GM18909 (cell line): Measurements from ENCODE around the gene ACAP3.
A peak's percentile ranks its signal among the peaks of the same experiment; 100 is the strongest.
"Not testable (repeated sequence)": the region's sequence is repeated elsewhere in the genome, so short reads cannot be mapped to it uniquely, and the experiment has no call there.

ENCODE experiments used
- ATAC-seq: cut with Tn5 transposase; IDR thresholded peaks from one replicate; pipeline ENCODE4 v1.9.1; 2021; ENCODE audit warnings: mild to moderate bottlenecking; ENCODE audit not compliant: unreplicated experiment, poor library complexity

ACAP3 gene

GRCh38 chr1:1316199-1316598 is 8.5 kb upstream of the ACAP3 start:
- not testable (repeated sequence) for ATAC-seq

- no peak for ATAC-seq
Measured at GRCh38 chr1:1315435-1315954, 7.8 kb upstream of the ACAP3 start.

- no peak for ATAC-seq
Measured at GRCh38 chr1:1314678-1315335, 7.1 kb upstream of the ACAP3 start.

GRCh38 chr1:1314237-1314586 is 6.5 kb upstream of the ACAP3 start:
- no peak for ATAC-seq

GRCh38 chr1:1313500-1314236 is 5.9 kb upstream of the ACAP3 start:
- no peak for ATAC-seq

- ATAC-seq, result no peak
Measured at GRCh38 chr1:1312450-1313314, 5.0 kb upstream of the ACAP3 start.

- ATAC-seq, result no peak
Measured at GRCh38 chr1:1311107-1312104, 3.7 kb upstream of the ACAP3 start.

GRCh38 chr1:1310476-1311053 is 2.8 kb upstream of the ACAP3 start:
- ATAC-seq, result no peak

- no peak for ATAC-seq
Measured at GRCh38 chr1:1310109-1310385, 2.3 kb upstream of the ACAP3 start.

GRCh38 chr1:1309251-1310108 is 1.8 kb upstream of the ACAP3 start:
- no peak for ATAC-seq

- ATAC-seq, result peak; percentile 2
Measured at GRCh38 chr1:1308756-1309250, 1.1 kb upstream of the ACAP3 start.

- ATAC-seq, result peak; percentile 8
Measured at GRCh38 chr1:1307261-1307922, 338 bp downstream of the ACAP3 start.

GRCh38 chr1:1306661-1307260 is 969 bp downstream of the ACAP3 start:
- ATAC-seq, result no peak

- ATAC-seq, result no peak
Measured at GRCh38 chr1:1306070-1306660, 1.6 kb downstream of the ACAP3 start.

- ATAC-seq, result no peak
Measured at GRCh38 chr1:1305300-1306069, 2.2 kb downstream of the ACAP3 start.
